ENCODE data around the gene NEDD9. TPM values are rescaled to one million over a fixed set of nuclear protein-coding genes. Genes with fewer than 3 reads are reported as not detected.

Gene NEDD9
- total RNA-seq, 1 experiment from 2014 or later, result 4.4 TPM

- BruUV-seq (replicated peaks), result no TSS peak
- no peaks in the 10 kb centered on the region for H3K27me3 Mint-ChIP-seq (ENCODE audit: insufficient read depth, unreplicated experiment)
- ChIA-PET CTCF (interaction anchor here (0.5 to 0.9 kb wide), 2 partner anchors 12 to 65 kb away, joined by 3 to 4 read pairs; no protein-coding TSS in a partner anchor), POLR2A (interaction anchor here (1.3 kb wide), 1 partner anchor 23 kb away, joined by 4 read pairs; the partner anchor contains the start of gene NEDD9)
- TF ChIP-seq, protein P1, sequence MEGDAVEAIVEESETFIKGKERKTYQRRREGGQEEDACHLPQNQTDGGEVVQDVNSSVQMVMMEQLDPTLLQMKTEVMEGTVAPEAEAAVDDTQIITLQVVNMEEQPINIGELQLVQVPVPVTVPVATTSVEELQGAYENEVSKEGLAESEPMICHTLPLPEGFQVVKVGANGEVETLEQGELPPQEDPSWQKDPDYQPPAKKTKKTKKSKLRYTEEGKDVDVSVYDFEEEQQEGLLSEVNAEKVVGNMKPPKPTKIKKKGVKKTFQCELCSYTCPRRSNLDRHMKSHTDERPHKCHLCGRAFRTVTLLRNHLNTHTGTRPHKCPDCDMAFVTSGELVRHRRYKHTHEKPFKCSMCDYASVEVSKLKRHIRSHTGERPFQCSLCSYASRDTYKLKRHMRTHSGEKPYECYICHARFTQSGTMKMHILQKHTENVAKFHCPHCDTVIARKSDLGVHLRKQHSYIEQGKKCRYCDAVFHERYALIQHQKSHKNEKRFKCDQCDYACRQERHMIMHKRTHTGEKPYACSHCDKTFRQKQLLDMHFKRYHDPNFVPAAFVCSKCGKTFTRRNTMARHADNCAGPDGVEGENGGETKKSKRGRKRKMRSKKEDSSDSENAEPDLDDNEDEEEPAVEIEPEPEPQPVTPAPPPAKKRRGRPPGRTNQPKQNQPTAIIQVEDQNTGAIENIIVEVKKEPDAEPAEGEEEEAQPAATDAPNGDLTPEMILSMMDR (IDR thresholded peaks at IDR 0.05; ENCODE audit: unreplicated experiment), result no peak
- peaks cover 25% of the 10 kb centered on the region for H3K4me1 Mint-ChIP-seq (ENCODE audit: insufficient read depth, unreplicated experiment)
- H3K27ac Mint-ChIP-seq (ENCODE audit: low read depth, unreplicated experiment), result no peak overlapping the region
- no peaks in the 10 kb centered on the region for H3K9me3 Mint-ChIP-seq (ENCODE audit: unreplicated experiment)
- intact Hi-C loops (cut with micrococcal nuclease), result no loop called here
- H3K36me3 Mint-ChIP-seq (ENCODE audit: insufficient read depth, unreplicated experiment), result peaks cover 5% of the 10 kb centered on the region
- no peak for DNase-seq (ENCODE audit: unreplicated experiment)
- H3K4me3 Mint-ChIP-seq (ENCODE audit: unreplicated experiment), result no peak overlapping the region
These were observed 23.1 kb downstream of the NEDD9 start for GRCh38 chr6:11209369-11209768.

GRCh38 chr6:11208854-11209253 lies 23.6 kb downstream of the NEDD9 start:
- Mint-ChIP-seq H3K36me3 (ENCODE audit: insufficient read depth, unreplicated experiment) (peaks cover 5% of the 10 kb centered on the region), H3K27me3 (ENCODE audit: insufficient read depth, unreplicated experiment) (no peaks in the 10 kb centered on the region), H3K4me1 (ENCODE audit: insufficient read depth, unreplicated experiment) (peaks cover 25% of the 10 kb centered on the region), H3K27ac (ENCODE audit: low read depth, unreplicated experiment) (no peak overlapping the region), H3K4me3 (ENCODE audit: unreplicated experiment) (no peak overlapping the region), H3K9me3 (ENCODE audit: unreplicated experiment) (no peaks in the 10 kb centered on the region)
- BruUV-seq (replicated peaks), result no TSS peak
- intact Hi-C loops (cut with micrococcal nuclease), result no loop called here
- ChIA-PET POLR2A (interaction anchor here (2.4 kb wide), 1 partner anchor 114 kb away, joined by 8 read pairs; no protein-coding TSS in a partner anchor), CTCF (interaction anchor here (0.5 to 0.9 kb wide), 2 partner anchors 64 to 1080 kb away, joined by 3 read pairs; no protein-coding TSS in a partner anchor)
- TF ChIP-seq, protein P1 (IDR thresholded peaks at IDR 0.05; ENCODE audit: unreplicated experiment), result no peak
- DNase-seq (ENCODE audit: unreplicated experiment), result no peak

GRCh38 chr6:11208267-11208666 lies 24.2 kb downstream of the NEDD9 start:
- CTCF ChIA-PET, result interaction anchor here (0.5 to 1.6 kb wide), 3 partner anchors 22 to 1080 kb away, joined by 3 to 5 read pairs (median 3); no protein-coding TSS in a partner anchor
- no peak for DNase-seq (ENCODE audit: unreplicated experiment)
- H3K36me3 Mint-ChIP-seq (ENCODE audit: insufficient read depth, unreplicated experiment), result peaks cover 5% of the 10 kb centered on the region
- intact Hi-C loops (cut with micrococcal nuclease), result no loop called here
- H3K4me1 Mint-ChIP-seq (ENCODE audit: insufficient read depth, unreplicated experiment), result peaks cover 25% of the 10 kb centered on the region
- no peaks in the 10 kb centered on the region for H3K9me3 Mint-ChIP-seq (ENCODE audit: unreplicated experiment)
- TF ChIP-seq, protein P1 (IDR thresholded peaks at IDR 0.05; ENCODE audit: unreplicated experiment), result no peak
- no peak overlapping the region for H3K4me3 Mint-ChIP-seq (ENCODE audit: unreplicated experiment)
- no peaks in the 10 kb centered on the region for H3K27me3 Mint-ChIP-seq (ENCODE audit: insufficient read depth, unreplicated experiment)
- H3K27ac Mint-ChIP-seq (ENCODE audit: low read depth, unreplicated experiment), result no peak overlapping the region
- no TSS peak for BruUV-seq (replicated peaks)
- POLR2A ChIA-PET, result interaction anchor here (2.4 kb wide), 2 partner anchors 25 to 113 kb away, joined by 8 to 13 read pairs; partner anchors contain the start of gene NEDD9

DNA sequence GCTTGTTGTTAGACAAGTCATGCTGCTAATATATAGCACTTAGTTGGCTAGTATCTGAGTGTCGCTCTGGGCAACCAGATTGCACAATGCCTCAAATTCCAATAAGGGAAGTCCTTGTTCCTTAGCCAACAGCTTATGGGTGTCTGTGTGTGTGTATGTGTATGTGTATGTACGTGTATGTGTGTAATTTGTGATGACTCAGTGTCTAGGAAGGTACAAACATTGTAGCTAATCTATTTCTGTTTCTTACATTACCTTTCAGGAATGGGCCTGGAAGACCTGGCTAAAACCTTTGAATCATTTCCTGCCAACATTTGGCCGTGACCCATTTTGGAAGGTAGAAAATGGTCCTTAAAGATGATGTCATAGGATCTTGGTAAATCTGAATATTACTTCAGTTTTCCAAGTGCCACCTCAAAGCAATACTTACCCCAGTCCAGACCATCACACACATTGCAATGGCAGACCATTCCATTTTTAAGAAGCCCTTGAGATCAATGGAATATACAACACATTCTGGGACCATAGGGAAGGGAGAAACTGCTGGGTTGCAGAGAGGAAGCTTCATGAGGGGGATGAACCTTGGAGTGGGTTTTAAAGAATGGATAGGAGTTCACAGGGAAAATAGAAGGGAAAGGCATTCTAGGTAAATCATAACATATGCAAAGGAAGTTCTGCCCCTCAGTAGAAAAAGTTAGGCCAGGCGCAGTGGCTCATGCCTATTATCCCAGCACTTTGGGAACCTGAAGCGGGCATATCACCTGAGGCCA lies 25.1 kb downstream of the NEDD9 start:
- TF ChIP-seq, protein P1 (IDR thresholded peaks at IDR 0.05; ENCODE audit: unreplicated experiment), result no peak
- Mint-ChIP-seq H3K36me3 (ENCODE audit: insufficient read depth, unreplicated experiment) (peaks cover 5% of the 10 kb centered on the region), H3K27ac (ENCODE audit: low read depth, unreplicated experiment) (peak overlapping the region; percentile 92), H3K27me3 (ENCODE audit: insufficient read depth, unreplicated experiment) (no peaks in the 10 kb centered on the region), H3K4me3 (ENCODE audit: unreplicated experiment) (peak overlapping the region; percentile 44), H3K9me3 (ENCODE audit: unreplicated experiment) (no peaks in the 10 kb centered on the region), H3K4me1 (ENCODE audit: insufficient read depth, unreplicated experiment) (peaks cover 18% of the 10 kb centered on the region)
- intact Hi-C loops (cut with micrococcal nuclease), result loop anchor here (1.0 kb wide), 2 partner anchors 25 to 111 kb away; partner anchors contain the start of gene NEDD9
- BruUV-seq (replicated peaks), result TSS peak; percentile 55
- CTCF ChIA-PET, result interaction anchor here (1.2 to 1.6 kb wide), 4 partner anchors 23 to 114 kb away, joined by 3 to 5 read pairs (median 3); partner anchors contain the start of genes NEDD9 and SMIM13
- peak; percentile 96 for DNase-seq (ENCODE audit: unreplicated experiment)
- POLR2A ChIA-PET, result interaction anchor here (0.7 to 2.4 kb wide), 11 partner anchors 15 to 319 kb away, joined by 3 to 16 read pairs (median 4); partner anchors contain the start of genes NEDD9 and SMIM13

Data from MCF 10A (cell line).